ENCODE data around the gene PAX7.
"Not testable (repeated sequence)": the region's sequence is repeated elsewhere in the genome, so short reads cannot be mapped to it uniquely, and the experiment has no call there.

PAX7 gene

GRCh38 chr1:18667333-18667732 lies 36.7 kb downstream of the PAX7 start:
- no peak for DNase-seq

DNA sequence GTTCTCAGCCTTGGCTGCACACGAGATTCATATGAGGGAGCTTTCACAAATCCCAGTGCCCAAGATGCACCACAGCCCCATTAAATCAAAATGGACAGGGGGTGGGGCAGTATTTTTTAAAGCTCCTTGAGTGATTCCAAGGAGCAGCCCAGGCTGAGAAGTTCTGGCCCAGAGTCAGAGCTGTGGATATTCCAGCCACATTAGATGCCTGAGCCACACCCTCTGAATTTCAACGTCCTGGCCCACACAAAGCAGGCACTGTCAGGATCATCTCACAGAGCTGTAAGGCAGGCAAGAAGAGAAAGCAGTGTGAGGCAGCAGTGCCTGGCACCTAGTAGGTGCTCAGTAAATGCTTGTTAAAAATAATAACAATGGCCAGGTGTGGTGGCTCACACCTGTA lies 37.4 kb downstream of the PAX7 start:
- no peak for DNase-seq

GRCh38 chr1:18668750-18669404 lies 38.2 kb downstream of the PAX7 start:
- DNase-seq, result no peak

GRCh38 chr1:18670121-18670867 lies 39.6 kb downstream of the PAX7 start:
- no peak for DNase-seq

GRCh38 chr1:18670868-18671225 lies 40.2 kb downstream of the PAX7 start:
- DNase-seq, result no peak

- no peak for DNase-seq
Observed at GRCh38 chr1:18673976-18674375, 43.3 kb downstream of the PAX7 start.

GRCh38 chr1:18676332-18676781 lies 45.7 kb downstream of the PAX7 start:
- DNase-seq, result no peak

DNA sequence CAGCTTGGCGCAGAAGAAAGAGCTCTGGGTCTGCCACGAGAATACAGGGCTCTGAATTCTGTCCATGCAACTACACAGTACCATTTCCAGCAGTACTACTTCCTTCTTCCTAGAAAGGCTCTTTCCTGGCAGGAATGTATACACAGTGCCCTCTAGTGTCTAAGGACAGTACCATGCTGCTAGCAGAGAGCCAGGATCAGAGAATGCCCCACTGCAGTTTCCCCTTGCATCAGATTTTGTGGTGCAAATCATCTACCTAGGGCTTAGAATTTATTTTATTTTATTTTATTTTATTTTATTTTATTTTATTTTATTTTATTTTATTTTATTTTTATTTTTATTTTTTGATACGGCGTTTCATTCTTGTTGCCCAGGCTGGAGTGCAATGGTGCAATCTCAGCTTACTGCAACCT lies 50.8 kb downstream of the PAX7 start:
- DNase-seq, result peak; percentile 34 to 56

DNA sequence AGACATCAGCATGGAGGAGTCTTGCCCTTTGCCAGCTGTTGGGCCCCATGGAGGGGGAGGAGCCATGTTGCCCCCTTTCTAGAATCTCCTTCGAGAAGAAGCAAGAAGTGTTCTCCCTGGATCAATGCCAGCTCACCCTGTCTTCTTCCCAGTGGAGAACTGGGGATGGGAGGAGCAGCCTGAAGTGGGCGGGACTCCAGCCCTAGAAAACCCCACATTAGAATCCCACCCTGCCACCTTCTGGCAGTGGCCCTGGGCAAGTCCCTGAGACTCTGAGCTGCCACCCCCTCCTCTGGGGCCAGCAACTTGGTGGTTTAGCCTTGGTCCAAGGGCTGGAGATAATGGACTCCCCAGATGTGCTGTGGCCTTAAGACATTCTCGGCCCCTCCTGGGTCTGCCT lies 51.7 kb downstream of the PAX7 start:
- DNase-seq, result no peak

DNA sequence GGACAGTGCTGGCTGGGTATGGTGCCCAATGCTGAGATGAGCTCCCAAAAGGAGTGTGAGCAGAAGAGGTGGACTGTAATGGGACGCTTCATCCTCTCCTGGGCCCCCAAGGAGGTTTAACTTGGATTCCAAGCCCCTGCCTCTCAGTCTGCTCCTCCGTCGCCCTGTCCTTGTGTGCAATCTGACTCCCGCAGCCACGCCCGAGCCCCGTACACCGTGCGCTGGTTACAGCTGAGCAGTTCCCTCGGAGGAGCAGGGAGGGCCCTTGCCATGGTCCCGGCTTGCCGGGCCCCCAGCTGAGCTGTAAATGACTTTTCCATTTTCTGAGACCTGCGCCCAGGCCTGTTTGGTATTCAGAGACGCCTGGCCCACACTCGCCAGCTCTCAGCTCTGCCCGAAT lies 53.7 kb downstream of the PAX7 start:
- DNase-seq, result no peak

DNA sequence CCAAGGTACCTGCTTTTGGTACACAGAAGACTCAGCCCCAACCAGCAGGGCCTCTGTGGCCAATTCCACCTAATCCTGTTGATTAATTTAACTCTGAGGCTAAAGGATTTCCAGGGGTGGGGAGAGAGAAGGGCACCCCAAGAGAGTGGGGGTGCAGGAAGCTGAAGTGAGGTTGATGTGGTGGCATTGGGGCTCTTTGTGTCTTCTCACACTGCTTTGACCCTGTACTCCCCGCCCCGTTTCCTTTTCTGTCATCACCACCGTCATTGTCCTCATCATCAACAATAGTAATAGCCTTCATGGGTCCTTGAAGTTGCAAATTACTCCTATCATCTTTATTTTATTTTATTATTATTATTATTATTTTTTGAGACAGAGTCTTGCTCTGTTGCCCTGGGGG lies 55.9 kb downstream of the PAX7 start:
- DNase-seq, result no peak

DNA sequence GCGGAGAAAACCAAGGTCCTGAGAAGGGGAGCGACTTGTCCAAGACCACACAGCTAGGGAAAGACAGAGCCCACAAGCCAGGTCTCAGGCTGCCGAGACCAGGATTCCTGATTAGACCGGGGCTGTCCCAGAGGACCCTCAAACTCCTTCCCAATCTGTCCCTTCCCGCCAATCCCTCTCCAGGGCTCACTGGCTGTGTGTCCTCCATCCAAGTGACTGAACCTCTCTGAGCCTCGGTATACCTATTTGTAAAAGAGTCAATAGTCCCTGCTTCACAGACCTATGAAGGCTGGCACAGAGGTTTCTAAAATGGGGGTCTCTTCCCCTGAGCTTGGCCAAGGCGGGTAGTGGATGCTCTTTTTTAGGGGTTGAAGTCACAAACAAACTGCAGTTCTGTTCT lies 56.6 kb downstream of the PAX7 start:
- no peak for DNase-seq

- no peak for DNase-seq
Observed at GRCh38 chr1:18691648-18692047, 61.0 kb downstream of the PAX7 start.

- no peak for DNase-seq
Observed at GRCh38 chr1:18693256-18694098, 62.8 kb downstream of the PAX7 start.

DNA sequence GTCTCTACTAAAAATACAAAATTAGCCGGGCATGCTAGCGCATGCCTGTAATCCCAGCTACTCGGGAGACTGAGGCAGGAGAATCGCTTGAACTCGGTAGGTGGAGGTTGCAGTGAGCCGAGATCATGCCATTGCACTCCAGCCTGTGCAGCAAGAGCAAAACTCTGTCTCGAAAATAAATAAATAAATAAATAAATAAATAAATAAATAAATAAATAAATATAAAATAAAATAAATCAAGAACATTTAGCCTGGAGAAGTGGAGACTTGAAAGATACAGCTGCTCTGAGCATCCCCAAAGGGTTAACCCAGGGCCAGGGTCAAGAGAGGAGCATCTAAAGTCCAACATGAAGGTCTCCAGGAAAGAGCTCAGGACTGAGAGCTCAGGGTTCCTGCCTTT lies 63.6 kb downstream of the PAX7 start:
- not testable (repeated sequence) for DNase-seq

DNA sequence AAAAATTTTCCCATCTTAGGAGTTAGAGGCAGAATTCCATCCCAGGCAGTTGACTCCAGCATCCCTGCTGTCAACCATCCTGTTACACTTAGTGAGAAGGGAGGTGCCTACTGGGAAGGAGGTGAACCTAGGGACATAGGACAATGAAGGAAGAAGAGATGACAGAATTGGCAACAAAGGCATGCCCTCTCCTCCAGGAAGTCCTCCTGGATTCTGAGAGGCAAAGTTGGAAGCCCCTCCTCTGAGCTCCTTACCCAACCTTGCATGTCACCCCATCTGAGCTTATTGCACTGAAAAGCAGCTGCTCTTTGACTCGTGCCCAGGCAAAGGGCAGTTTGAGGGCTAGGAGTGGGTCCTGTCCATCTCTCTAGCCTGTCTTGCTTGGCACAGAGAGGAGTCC lies 66.9 kb downstream of the PAX7 start:
- DNase-seq, result no peak

GRCh38 chr1:18700530-18700929 lies 69.9 kb downstream of the PAX7 start:
- no peak for DNase-seq

DNA sequence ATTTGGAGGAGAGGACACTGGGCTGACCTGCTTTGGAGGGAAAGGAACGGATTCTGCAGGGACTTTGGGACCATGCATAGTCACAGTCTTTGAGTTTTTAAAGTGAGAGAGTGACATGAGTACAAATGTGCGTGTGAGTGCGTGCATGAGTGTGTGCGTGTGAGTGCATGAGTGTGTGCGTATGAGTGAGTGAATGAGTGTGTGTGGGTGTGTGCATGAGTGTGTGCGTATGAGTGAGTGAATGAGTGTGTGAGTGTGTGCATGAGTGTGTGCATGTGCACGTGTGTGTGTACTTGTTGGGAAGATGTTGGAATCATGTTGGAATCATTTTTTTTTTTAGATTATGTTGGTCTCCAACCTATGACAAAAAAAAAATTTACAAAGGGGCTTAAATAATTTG lies 70.5 kb downstream of the PAX7 start:
- no peak for DNase-seq

- DNase-seq, result no peak
Observed at GRCh38 chr1:18703041-18703621, 72.5 kb downstream of the PAX7 start.

- DNase-seq, result no peak
Observed at GRCh38 chr1:18705811-18706210, 75.2 kb downstream of the PAX7 start.

GRCh38 chr1:18707696-18708257 lies 77.1 kb downstream of the PAX7 start:
- no peak for DNase-seq

GRCh38 chr1:18710002-18710401 lies 79.4 kb downstream of the PAX7 start:
- no peak for DNase-seq

DNA sequence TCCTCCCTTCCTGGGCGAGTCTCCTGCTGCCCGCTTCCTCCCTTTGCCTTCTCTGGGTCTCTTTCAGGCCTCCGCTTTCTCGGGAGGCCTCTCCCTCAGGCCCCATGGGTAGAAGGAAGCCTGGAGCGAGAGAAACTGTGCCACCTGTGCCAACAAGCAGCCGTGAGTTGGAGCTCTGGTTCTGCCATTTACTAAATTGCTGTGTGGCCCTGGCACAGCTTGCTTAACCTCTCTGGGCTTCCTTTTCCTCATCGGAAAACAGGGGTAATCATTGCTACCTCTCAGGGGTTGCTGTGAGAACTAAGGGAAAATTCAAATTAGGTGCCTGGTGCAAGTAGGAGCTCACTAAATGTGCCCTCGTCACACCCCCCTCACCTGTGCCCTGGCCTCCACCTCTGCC lies 80.4 kb downstream of the PAX7 start:
- DNase-seq, result no peak
